ENCODE data around the gene NDUFS2. TPM values are rescaled to one million over a fixed set of nuclear protein-coding genes. Genes with fewer than 3 reads are reported as not detected.

The NDUFS2 gene
- total and polyA plus RNA-seq, 2 donors (not counting 1 experiment from before 2014, with no cell fraction given) = 53.9 to 82.3 TPM

DNA sequence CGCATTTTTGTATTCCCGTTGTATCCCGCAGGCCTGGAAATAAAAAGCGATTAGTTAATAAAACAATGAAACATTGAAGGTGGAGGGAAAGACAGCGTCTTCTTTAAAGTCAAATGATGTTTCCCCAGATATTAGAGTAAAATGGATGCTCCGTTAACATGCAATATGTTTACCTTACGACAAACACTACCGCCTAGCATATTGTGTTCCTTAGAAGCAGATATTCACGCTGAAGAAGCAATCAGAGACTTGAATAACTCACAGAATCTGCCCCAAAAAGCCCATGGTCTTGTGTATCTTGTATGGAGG is 24.3 kb upstream of the NDUFS2 start:
- Histone ChIP-seq H3K4me1 (ENCODE audit: control insufficient read depth in 2 of 2, insufficient read depth in 2 of 2, low read length in 2 of 2) (peaks cover 42 to 58% of the 10 kb centered on the region in 2 donors), H3K9ac (ENCODE audit: low read length) (peak overlapping the region; percentile 83), H3K27me3 (replicated peaks in 1 of 4; ENCODE audit: control extremely low read depth in 1 of 4, control insufficient read depth in 3 of 4, insufficient read depth in 4 of 4, low read length in 3 of 4) (no peaks in the 10 kb centered on the region), H3K79me2 (ENCODE audit: control insufficient read depth, insufficient read depth, low read length) (peaks cover 33% of the 10 kb centered on the region), H2AFZ (ENCODE audit: insufficient read depth, low read depth, low read length, poor library complexity, severe bottlenecking) (peak overlapping the region; percentile 96), H3K27ac (ENCODE audit: low read length in 2 of 2) (peak overlapping the region; percentile 76 to 81), H3K4me3 (ENCODE audit: control extremely low read depth in 1 of 5, extremely low read depth in 1 of 5, insufficient read depth in 1 of 5, low read depth in 2 of 5, low read length in 4 of 5) (peak overlapping the region; percentile 23 to 95 (median 90)), H3K9me3 (ENCODE audit: control extremely low read depth in 1 of 3, control insufficient read depth in 2 of 3, insufficient read depth in 1 of 3, low read length in 2 of 3) (no peaks in the 10 kb centered on the region), H3K36me3 (replicated peaks in 1 of 2; ENCODE audit: control extremely low read depth in 1 of 2, control insufficient read depth in 1 of 2, extremely low read depth in 1 of 2, insufficient read depth in 2 of 2, low read length in 1 of 2) (peaks cover 3 to 31% of the 10 kb centered on the region in 2 experiments), H4K20me1 (ENCODE audit: control insufficient read depth, insufficient read depth, low read length, poor library complexity, severe bottlenecking) (peaks cover 9% of the 10 kb centered on the region), H3K4me2 (replicated peaks; ENCODE audit: low read depth, low read length, poor library complexity, severe bottlenecking) (peak overlapping the region; percentile 82)
- WGBS (ENCODE audit: insufficient coverage) = 83% methylated on average over 1 of the region's 9 CpGs
- CTCF ChIA-PET = interaction anchor here (0.6 to 3.3 kb wide), 2 partner anchors 11 to 20 kb away, joined by 5 to 24 read pairs; partner anchors contain the start of gene PPOX
- intact Hi-C loops (cut with micrococcal nuclease) = loop anchor here (1.0 kb wide), 4 partner anchors 7 to 24 kb away; partner anchors contain the start of genes NDUFS2, PPOX and USP21
- Mint-ChIP-seq H3K9me3 (ENCODE audit: insufficient read depth) (no peaks in the 10 kb centered on the region), H3K27me3 (no peaks in the 10 kb centered on the region), H3K4me1 (peaks cover 64% of the 10 kb centered on the region), H3K27ac (peak overlapping the region; percentile 100), H3K4me3 (peak overlapping the region; percentile 99)
- TF ChIP-seq EZH2 (IDR thresholded peaks at IDR 0.05; ENCODE audit: borderline replicate concordance, insufficient read depth, low read depth, low read length, poor library complexity, severe bottlenecking) = no peak
- TF ChIP-seq, protein P1, sequence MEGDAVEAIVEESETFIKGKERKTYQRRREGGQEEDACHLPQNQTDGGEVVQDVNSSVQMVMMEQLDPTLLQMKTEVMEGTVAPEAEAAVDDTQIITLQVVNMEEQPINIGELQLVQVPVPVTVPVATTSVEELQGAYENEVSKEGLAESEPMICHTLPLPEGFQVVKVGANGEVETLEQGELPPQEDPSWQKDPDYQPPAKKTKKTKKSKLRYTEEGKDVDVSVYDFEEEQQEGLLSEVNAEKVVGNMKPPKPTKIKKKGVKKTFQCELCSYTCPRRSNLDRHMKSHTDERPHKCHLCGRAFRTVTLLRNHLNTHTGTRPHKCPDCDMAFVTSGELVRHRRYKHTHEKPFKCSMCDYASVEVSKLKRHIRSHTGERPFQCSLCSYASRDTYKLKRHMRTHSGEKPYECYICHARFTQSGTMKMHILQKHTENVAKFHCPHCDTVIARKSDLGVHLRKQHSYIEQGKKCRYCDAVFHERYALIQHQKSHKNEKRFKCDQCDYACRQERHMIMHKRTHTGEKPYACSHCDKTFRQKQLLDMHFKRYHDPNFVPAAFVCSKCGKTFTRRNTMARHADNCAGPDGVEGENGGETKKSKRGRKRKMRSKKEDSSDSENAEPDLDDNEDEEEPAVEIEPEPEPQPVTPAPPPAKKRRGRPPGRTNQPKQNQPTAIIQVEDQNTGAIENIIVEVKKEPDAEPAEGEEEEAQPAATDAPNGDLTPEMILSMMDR (IDR thresholded peaks at IDR 0.05) = no peak
- DNase-seq = no peak
- no peak for ATAC-seq (ENCODE audit: low read depth)
- POLR2A ChIA-PET = interaction anchor here (0.9 to 2.3 kb wide), 3 partner anchors 12 to 48 kb away, joined by 5 to 10 read pairs (median 5); partner anchors contain the start of genes NDUFS2, PPOX and TOMM40L

- Mint-ChIP-seq H3K4me1 (peaks cover 75% of the 10 kb centered on the region), H3K27me3 (no peaks in the 10 kb centered on the region), H3K9me3 (ENCODE audit: insufficient read depth) (no peaks in the 10 kb centered on the region), H3K27ac (no peak overlapping the region), H3K4me3 (no peak overlapping the region)
- CTCF ChIA-PET = interaction anchor here (0.6 to 5.4 kb wide), 4 partner anchors 13 to 476 kb away, joined by 3 to 64 read pairs (median 5); partner anchors contain the start of gene PPOX
- intact Hi-C loops (cut with micrococcal nuclease) = no loop called here
- Histone ChIP-seq H3K27ac (ENCODE audit: low read length in 2 of 2) (no peak overlapping the region), H3K4me3 (ENCODE audit: control extremely low read depth in 1 of 5, extremely low read depth in 1 of 5, insufficient read depth in 1 of 5, low read depth in 2 of 5, low read length in 4 of 5) (no peak overlapping the region), H3K79me2 (ENCODE audit: control insufficient read depth, insufficient read depth, low read length) (peaks cover 25% of the 10 kb centered on the region), H3K4me1 (ENCODE audit: control insufficient read depth in 2 of 2, insufficient read depth in 2 of 2, low read length in 2 of 2) (peaks cover 58 to 71% of the 10 kb centered on the region in 2 donors), H4K20me1 (ENCODE audit: control insufficient read depth, insufficient read depth, low read length, poor library complexity, severe bottlenecking) (peaks cover 9% of the 10 kb centered on the region), H3K9me3 (ENCODE audit: control extremely low read depth in 1 of 3, control insufficient read depth in 2 of 3, insufficient read depth in 1 of 3, low read length in 2 of 3) (no peaks in the 10 kb centered on the region), H3K4me2 (replicated peaks; ENCODE audit: low read depth, low read length, poor library complexity, severe bottlenecking) (no peak overlapping the region), H3K27me3 (replicated peaks in 1 of 4; ENCODE audit: control extremely low read depth in 1 of 4, control insufficient read depth in 3 of 4, insufficient read depth in 4 of 4, low read length in 3 of 4) (no peaks in the 10 kb centered on the region), H3K36me3 (replicated peaks in 1 of 2; ENCODE audit: control extremely low read depth in 1 of 2, control insufficient read depth in 1 of 2, extremely low read depth in 1 of 2, insufficient read depth in 2 of 2, low read length in 1 of 2) (peaks cover 0 to 15% of the 10 kb centered on the region in 2 experiments), H2AFZ (ENCODE audit: insufficient read depth, low read depth, low read length, poor library complexity, severe bottlenecking) (no peak overlapping the region), H3K9ac (ENCODE audit: low read length) (no peak overlapping the region)
- 94% methylated on average over 2 of the region's 3 CpGs for WGBS (ENCODE audit: insufficient coverage)
- no peak for TF ChIP-seq EZH2 (IDR thresholded peaks at IDR 0.05; ENCODE audit: borderline replicate concordance, insufficient read depth, low read depth, low read length, poor library complexity, severe bottlenecking)
- TF ChIP-seq, protein P1 (IDR thresholded peaks at IDR 0.05) = no peak
- no peak for DNase-seq
- no peak for ATAC-seq (ENCODE audit: low read depth)
- POLR2A ChIA-PET = interaction anchor here (0.7 kb wide), 1 partner anchor 385 kb away, joined by 3 read pairs; no protein-coding TSS in a partner anchor
Observed at GRCh38 chr1:161179698-161180097, 22.5 kb upstream of the NDUFS2 start.

All from B cell (primary cell).